Measurements from ENCODE around the gene ACOXL. TPM values are rescaled to one million over a fixed set of nuclear protein-coding genes. Genes with fewer than 3 reads are reported as not detected.

Gene ACOXL
- total RNA-seq, 2 experiments from 2014 or later: not detected

- Histone ChIP-seq H3K27ac (ENCODE audit: low read depth in 1 of 2, low read length in 2 of 2) (no peak overlapping the region), H3K9me3 (ENCODE audit: control insufficient read depth in 1 of 2, insufficient read depth in 1 of 2, low read length in 2 of 2) (peaks cover 0 to 25% of the 10 kb centered on the region in 2 experiments), H3K27me3 (ENCODE audit: control insufficient read depth in 1 of 2, insufficient read depth in 2 of 2, low read length in 2 of 2) (peaks cover 30 to 31% of the 10 kb centered on the region in 2 experiments), H3K4me3 (ENCODE audit: low read length) (peak overlapping the region; percentile 95), H3K4me1 (ENCODE audit: insufficient read depth, low read length) (peaks cover 60% of the 10 kb centered on the region), H3K36me3 (ENCODE audit: insufficient read depth, low read length) (peaks cover 20% of the 10 kb centered on the region)
- Mint-ChIP-seq H3K27me3 (peaks cover 29% of the 10 kb centered on the region), H3K4me1 (ENCODE audit: low read depth) (peaks cover 44% of the 10 kb centered on the region), H3K27ac (peak overlapping the region; percentile 84), H3K36me3 (ENCODE audit: low read depth) (peaks cover 49% of the 10 kb centered on the region), H3K9me3 (no peaks in the 10 kb centered on the region), H3K4me3 (peak overlapping the region; percentile 95)
- DNase-seq (peak; percentile 54 to 91 (median 70)), ATAC-seq (ENCODE audit: poor library complexity) (peak; percentile 62)
- ChIA-PET POLR2A (interaction anchor here (1.0 to 1.4 kb wide), 3 partner anchors 35 to 933 kb away, joined by 3 to 5 read pairs (median 3); no protein-coding TSS in a partner anchor), CTCF (interaction anchor here (0.6 kb wide), 1 partner anchor 268 kb away, joined by 3 read pairs; no protein-coding TSS in a partner anchor)
- no peak for TF ChIP-seq CTCF (IDR thresholded peaks at IDR 0.05)
- intact Hi-C loops (cut with DNase I, micrococcal nuclease): no loop called here
Observed at GRCh38 chr2:111121828-111122630, 389.7 kb downstream of the ACOXL start.

- H3K27ac ChIP-seq (ENCODE audit: low read depth in 1 of 2, low read length in 2 of 2): no peak overlapping the region
- Mint-ChIP-seq H3K27ac (peak overlapping the region; percentile 27), H3K27me3 (peaks cover 22% of the 10 kb centered on the region), H3K36me3 (ENCODE audit: low read depth) (peaks cover 55% of the 10 kb centered on the region), H3K4me3 (peak overlapping the region; percentile 91), H3K4me1 (ENCODE audit: low read depth) (peaks cover 45% of the 10 kb centered on the region), H3K9me3 (no peaks in the 10 kb centered on the region)
- peaks cover 53% of the 10 kb centered on the region for H3K4me1 ChIP-seq (ENCODE audit: insufficient read depth, low read length)
- POLR2A ChIA-PET: interaction anchor here (1.0 kb wide), 2 partner anchors 256 to 932 kb away, joined by 3 read pairs; no protein-coding TSS in a partner anchor
- peak overlapping the region; percentile 84 for H3K4me3 ChIP-seq (ENCODE audit: low read length)
- ATAC-seq (ENCODE audit: poor library complexity): no peak
- no peak for TF ChIP-seq CTCF (IDR thresholded peaks at IDR 0.05)
- H3K36me3 ChIP-seq (ENCODE audit: insufficient read depth, low read length): peaks cover 24% of the 10 kb centered on the region
- CTCF ChIA-PET: interaction anchor here (0.6 kb wide), 1 partner anchor 269 kb away, joined by 3 read pairs; no protein-coding TSS in a partner anchor
- DNase-seq: peak in 9 of 14 experiments; percentile 15 to 65 (median 24)
- peaks cover 0 to 25% of the 10 kb centered on the region in 2 experiments for H3K9me3 ChIP-seq (ENCODE audit: control insufficient read depth in 1 of 2, insufficient read depth in 1 of 2, low read length in 2 of 2)
- intact Hi-C loops (cut with DNase I, micrococcal nuclease): no loop called here
- H3K27me3 ChIP-seq (ENCODE audit: control insufficient read depth in 1 of 2, insufficient read depth in 2 of 2, low read length in 2 of 2): peaks cover 25% of the 10 kb centered on the region in 2 experiments
Observed at GRCh38 chr2:111122631-111123421, 390.5 kb downstream of the ACOXL start.

GRCh38 chr2:111123751-111124150, 391.4 kb downstream of the ACOXL start:
- TF ChIP-seq CTCF (IDR thresholded peaks at IDR 0.05): no peak
- Mint-ChIP-seq H3K27me3 (peaks cover 13% of the 10 kb centered on the region), H3K4me1 (ENCODE audit: low read depth) (peaks cover 42% of the 10 kb centered on the region), H3K27ac (peak overlapping the region; percentile 56), H3K36me3 (ENCODE audit: low read depth) (peaks cover 64% of the 10 kb centered on the region), H3K9me3 (no peaks in the 10 kb centered on the region), H3K4me3 (peak overlapping the region; percentile 91)
- H3K27ac ChIP-seq (ENCODE audit: low read depth in 1 of 2, low read length in 2 of 2): no peak overlapping the region
- intact Hi-C loops (cut with DNase I, micrococcal nuclease): no loop called here
- ChIA-PET CTCF (no interaction called here), POLR2A (interaction anchor here (1.0 kb wide), 1 partner anchor 257 kb away, joined by 3 read pairs; no protein-coding TSS in a partner anchor)
- no peak overlapping the region for H3K4me3 ChIP-seq (ENCODE audit: low read length)
- peaks cover 27% of the 10 kb centered on the region for H3K36me3 ChIP-seq (ENCODE audit: insufficient read depth, low read length)
- peaks cover 16% of the 10 kb centered on the region in 2 experiments for H3K27me3 ChIP-seq (ENCODE audit: control insufficient read depth in 1 of 2, insufficient read depth in 2 of 2, low read length in 2 of 2)
- peaks cover 0 to 18% of the 10 kb centered on the region in 2 experiments for H3K9me3 ChIP-seq (ENCODE audit: control insufficient read depth in 1 of 2, insufficient read depth in 1 of 2, low read length in 2 of 2)
- no peak for ATAC-seq (ENCODE audit: poor library complexity)
- peaks cover 43% of the 10 kb centered on the region for H3K4me1 ChIP-seq (ENCODE audit: insufficient read depth, low read length)
- no peak for DNase-seq

Measured in CD4-positive, alpha-beta T cell (primary cell).